Umbilical cord (tissue), 2 donors: ENCODE data around the gene FRAS1. TPM values are rescaled to one million over a fixed set of nuclear protein-coding genes. Genes with fewer than 3 reads are reported as not detected.

Experiments used
- DNase-seq: peaks from one replicate; pipeline ENCODE4 v3.0.0-alpha.2; 2015; ENCODE audit warnings: low spot score
- total RNA-seq: library from RNA; depleted of rRNA; stranded (reverse); fragments of >200 nt; gene quantifications from one replicate; pipeline ENCODE4 v1.2.3, GENCODE V29; 2014; ENCODE audit warnings: low replicate concordance; ENCODE audit not compliant: insufficient read depth

Gene FRAS1
- total RNA-seq, 1 donor from 2014 or later = 47.7 TPM

DNA sequence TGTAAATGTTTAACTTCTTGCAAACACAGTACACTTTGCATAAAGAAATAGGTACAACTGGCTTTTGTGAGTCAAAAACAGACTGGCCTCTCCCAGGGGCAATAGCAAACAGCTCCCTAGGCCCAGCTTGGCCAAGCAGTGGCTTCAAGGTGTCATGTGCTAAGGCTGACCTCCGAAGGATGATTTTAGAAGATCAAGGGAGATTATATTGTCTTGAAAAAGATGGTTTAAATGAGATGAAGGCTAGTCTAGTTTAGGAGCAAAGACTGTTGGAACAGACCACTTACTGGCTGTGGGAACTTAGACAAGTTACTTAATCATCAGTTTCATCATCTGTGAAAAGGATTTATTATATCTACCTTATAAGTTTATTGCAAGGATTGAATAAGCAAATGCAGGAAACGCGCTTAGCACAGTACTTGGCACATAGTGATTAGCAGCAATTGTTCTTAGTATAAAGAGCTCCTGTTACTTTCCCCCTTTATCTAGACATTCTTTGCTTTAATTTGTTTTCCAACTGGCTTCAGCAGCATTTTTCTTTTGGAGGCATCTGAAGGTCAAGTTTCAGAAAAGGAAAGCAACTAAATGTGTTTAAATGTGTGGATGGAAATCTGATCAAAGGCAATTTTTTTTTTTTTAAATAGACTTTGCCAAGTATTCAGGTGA lies 511.6 kb downstream of the FRAS1 start:
- DNase-seq = no peak

DNA sequence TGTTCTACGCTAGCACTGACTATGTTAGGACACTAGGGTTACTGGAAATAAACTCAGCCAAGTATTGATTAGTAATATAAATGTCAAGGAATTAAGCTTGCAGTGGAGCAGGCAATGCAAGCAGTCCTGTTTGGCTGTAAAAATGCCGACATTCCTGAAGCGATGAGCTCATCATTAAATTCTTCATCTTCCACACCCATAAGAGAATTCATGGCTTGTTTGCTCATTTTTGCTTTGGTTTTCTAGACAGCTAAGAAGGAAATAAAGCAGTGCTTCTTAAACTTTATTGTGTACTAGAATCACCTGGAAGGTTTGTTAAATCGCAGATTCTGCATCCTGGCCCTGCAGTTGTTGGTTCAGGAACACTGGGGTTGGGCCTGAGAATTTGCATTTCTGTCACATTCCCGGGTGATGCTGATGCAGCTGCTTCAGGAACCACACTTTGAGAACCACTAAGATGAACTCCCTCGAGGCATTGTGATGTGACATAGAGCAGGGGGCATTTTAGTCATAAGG lies 512.2 kb downstream of the FRAS1 start:
- peak; percentile 92 for DNase-seq

DNA sequence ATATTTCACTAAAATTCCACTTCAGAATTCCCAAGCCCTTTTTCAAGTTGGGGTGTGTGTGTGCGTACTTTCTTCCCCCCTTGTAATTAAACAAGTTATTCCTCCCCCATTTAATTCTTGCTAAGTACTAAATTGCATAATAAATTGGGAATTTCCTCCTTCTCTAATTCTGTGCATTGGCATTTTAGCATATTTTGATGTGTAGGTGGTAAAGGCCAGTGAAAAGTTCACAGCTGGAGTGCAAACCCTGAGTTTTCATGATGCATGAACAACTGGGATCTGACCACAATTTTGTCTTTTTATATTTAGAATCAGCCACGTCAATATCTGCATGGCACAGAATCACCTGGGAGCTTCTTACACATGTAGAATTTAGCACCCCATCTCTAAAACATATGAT lies 513.0 kb downstream of the FRAS1 start:
- no peak for DNase-seq

DNA sequence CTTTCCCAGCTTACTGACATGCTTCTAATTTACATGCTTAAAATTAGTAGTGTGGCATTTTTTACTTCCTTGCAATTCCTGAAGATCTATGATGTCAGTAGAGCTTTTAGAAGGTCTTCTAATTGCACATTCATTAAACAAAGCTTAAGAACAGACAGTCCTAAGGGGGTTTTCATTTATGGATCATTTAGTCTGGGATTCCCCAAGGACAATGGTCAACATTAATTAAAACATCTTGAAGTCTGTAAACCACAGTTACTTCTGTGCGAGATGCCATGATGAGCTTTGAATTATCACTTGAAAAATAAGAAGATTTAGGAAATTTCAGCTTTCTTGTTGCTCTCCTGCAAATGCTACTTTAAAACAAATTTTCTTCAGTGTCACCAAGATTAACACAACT lies 514.7 kb downstream of the FRAS1 start:
- DNase-seq = no peak

DNA sequence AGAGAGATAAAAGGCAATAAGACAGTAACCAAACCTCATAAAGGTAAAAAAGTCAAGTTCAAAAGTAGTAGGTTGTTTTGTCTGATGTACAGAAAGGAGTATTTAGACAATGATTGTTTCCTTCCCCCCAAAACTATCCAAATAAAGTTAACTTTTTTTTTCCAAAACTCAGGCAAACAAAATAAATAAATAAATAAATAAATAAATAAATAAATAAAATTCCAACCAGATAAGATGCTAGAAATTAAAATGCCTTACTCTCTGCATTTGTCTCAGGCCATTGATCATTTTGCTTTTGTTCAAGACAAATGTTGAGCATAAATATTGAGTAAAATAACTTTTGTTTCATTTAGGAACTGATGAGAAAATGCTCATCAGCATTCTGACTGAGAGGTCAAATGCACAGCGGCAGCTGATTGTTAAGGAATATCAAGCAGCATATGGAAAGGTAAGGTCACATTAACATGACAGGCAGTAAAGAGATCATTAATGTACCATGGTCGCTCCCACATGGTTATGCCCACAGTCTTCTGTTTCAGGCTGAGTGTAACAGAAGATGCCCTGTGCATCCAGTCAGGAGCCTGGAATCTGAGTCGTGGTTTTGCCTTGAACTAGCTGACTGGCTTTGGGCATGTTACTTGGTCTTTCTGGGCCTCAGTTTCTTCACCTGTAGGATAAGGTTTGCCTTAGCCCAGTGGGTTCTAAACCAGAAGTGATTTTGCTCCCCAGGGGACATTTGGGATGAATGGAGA lies 521.7 kb downstream of the FRAS1 start:
- no peak for DNase-seq

DNA sequence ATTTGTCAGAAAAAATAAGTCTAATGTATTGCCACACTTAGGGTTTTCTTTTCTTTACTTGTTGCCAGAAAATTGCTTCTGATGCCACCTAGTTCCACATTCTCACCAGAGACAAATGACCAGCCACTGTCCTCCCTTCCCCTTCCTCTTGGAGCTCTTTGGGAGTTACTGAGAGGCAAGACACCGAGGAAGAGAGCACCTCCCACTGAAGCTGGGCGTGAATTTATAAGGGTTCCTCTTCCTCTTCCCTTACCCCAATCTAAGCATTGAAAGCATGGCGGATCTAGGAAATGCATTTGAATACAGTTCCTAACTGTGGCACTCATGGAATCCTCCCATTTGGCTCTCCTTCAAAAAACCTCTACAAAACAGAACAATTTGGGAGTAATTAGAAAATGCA lies 524.5 kb downstream of the FRAS1 start:
- DNase-seq = no peak

DNA sequence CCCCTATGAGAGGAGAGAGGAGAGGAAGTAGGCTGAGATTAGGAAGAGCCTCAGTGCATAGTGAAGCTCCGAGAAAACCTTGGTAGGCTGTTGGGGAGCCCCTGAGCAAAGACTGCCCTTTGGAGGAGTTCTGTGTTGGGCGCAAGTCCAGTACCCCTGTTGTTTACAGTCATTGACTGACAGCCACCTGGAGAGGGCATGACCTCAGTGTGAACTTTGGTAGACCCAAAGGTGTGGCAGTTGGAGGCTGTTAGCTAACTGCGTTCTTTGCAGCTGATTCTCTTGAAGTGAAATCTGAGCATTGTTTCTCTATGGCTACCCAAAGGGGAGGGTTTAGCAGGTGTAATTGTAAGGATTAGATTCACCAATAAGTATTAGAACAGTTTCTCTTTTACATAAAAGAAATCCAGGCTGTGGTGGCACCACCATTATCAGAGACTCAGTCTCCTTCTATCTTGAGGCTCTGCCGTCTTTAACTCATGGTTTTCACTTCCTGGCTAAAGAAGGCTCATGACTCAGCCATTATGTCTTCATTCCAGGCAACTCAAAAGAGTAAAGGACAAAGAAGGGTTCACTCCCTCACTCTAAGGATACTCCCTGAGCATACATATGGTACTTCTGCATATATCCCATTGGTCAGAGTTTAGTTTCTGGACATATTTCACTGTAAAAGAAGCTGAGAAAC lies 527.9 kb downstream of the FRAS1 start:
- DNase-seq = no peak

DNA sequence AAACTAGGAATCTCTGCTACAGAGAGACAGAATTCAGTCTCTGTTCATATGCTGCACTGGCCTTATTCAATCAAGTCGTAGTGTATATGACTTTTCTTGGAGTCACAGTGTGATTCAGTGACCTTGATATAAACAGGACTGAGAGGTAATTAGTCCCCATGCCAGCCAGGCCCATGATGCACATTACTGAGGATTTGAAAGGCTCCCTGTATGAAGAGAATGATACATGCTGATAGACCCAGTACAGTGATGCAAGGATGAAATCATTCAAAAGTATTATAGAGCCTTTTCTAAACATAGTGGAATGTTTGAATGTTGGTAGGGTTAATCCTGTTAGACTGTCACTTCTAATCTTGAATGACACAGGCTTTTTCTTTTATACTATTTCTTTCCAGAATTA lies 528.5 kb downstream of the FRAS1 start:
- no peak for DNase-seq

DNA sequence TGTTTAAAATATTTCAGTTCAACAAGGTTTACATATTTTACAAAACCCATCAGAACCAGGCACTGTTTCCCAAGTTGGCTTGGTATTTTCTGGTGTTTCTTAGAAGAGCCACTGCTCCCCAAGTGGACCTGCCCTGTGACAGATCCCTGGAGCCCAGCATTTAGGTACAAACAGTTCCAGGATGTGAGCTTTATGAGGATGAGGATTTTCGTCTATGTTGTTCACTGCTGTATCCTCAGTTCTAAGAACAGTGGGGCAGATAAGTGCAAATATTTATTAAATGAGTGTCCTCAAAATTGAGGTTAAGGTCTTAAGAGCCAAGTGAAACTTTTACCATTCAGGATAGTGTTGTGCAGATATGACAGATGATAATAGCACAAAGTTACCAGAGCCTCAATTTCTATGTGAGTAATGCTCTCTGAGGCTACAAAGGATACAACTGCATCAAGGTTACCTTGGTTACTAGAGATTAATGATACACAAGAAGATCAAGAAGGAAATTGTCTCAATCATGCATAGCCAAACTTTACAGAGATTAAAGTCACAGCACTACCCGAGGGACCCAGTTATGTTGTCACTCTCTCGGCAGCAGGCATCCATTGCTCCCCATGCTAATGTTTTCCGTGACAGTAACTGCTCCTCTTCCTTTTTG lies 531.9 kb downstream of the FRAS1 start:
- DNase-seq = no peak

DNA sequence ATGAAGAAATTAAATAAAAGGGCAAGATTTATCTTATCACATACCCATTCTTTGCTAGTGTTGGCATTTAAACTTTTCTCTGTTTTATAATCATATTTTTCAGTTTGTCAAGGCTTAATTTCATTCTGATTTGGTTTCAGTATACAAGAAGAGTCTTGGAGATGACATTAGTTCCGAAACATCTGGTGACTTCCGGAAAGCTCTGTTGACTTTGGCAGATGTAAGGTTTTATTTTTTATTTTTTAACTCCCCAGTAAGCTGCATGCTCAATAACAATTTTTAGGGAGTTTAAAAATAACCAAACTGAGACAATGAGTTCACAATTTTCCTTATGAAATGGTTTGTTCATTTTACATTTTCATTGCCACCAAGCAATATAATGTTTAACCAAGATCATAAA lies 534.3 kb downstream of the FRAS1 start:
- no peak for DNase-seq

DNA sequence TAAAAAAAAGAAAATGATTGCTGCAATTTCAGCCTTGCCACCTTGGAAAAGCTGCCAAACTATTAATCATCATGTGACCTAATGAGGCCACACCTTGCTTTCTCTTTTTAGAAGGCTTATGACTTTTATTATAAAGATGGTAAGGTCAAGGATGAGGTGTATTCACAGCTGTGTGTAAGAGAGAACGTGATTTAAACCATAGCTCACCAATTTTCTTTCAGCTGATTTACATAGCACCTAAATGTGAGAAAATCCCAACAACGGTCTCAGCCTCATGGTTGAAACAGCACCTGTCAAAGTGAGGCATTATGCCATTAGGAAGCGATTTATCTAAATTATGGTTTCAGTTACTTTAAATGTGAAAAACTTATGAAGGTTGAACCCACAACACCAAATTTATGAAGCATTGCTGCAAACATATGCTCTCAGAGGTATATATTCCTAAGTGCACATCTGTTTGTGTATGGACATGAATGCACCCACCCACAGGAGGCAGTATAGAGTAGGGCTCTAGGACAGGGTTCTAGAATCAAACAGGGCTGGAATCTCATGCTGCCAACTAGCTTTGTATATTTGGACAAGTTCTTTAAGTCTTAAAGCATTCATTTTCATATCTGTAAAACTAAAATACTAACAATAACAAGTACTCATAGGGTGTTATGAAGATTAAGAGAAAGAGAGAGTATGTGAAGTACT lies 535.1 kb downstream of the FRAS1 start:
- no peak for DNase-seq

Other genes starting within 250 kb of the FRAS1 start
- 46.9 TPM for gene CNOT6L, start 238.0 kb upstream of the FRAS1 start, total RNA-seq
- gene MRPL1, start 194.5 kb upstream of the FRAS1 start, total RNA-seq = 18.8 TPM